DMS114 treated with DMSO at 0.1 percent for 48 hours (cell line): Measurements from ENCODE around the gene MPPED1.

Experiments
- DNase-seq: peaks from one replicate; lab custom pipeline; 2025; ENCODE audit not compliant: unreplicated experiment; lab: John Stamatoyannopoulos, UW

MPPED1 gene

DNA sequence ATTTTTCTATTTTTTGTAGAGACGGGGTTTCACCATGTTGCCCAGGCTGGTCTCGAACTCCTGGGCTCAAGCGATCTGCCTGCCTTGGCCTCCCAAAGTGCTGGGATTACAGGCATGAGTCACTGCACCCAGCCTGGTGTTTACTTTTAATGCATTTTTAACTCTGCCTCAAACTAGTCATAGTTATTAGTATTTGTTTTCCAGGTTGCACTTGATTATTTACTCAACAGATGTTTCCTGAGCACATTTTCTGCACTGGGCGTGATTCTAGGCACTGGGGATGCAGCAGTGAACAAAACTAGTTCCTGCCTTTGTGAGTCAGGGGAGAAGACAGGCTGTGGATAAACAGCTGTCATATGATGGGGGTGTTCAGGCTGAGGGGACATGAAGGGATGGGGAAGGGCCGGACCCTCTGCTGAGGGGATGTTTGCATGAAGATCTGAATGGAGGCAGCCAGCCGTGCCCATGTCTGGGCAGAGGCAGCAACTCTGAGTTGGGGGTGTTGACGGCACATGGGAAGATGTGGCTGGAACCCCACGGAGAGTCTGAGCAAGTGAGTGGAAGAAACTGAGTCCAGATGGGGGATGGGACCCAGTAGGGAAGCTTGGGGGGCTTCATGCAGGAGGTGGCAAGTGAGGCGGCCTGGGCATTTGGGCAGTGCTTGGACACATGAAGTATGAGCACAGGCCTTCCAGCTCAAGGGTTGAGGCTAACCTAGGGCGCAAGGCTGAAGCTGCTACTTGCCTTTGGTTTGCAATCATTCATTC lies 34.4 kb downstream of the MPPED1 start:
- no peak for DNase-seq

DNA sequence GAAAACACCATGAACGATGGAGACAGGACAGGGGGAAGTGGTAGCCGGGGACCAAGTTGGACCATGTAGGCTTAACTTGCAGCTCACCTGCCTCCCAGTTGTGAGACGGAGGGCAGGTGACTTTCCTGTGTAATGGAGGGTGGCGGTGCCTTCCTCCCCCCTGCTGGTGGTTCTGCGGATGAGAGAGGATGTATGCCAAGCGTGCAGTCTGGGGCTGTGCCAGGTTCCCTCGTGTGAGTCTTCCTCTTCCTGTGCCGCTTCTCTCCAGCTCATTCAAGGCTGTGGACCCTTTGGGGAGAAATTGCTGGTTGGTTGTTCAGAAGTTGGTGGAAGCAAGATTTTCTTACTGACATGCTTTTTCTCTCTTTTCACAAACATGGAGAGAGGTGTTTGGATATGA lies 35.1 kb downstream of the MPPED1 start:
- no peak for DNase-seq

- no peak for DNase-seq
Measured at GRCh38 chr22:43447380-43447779, 35.6 kb downstream of the MPPED1 start.

GRCh38 chr22:43448048-43448447 lies 36.2 kb downstream of the MPPED1 start:
- no peak for DNase-seq

DNA sequence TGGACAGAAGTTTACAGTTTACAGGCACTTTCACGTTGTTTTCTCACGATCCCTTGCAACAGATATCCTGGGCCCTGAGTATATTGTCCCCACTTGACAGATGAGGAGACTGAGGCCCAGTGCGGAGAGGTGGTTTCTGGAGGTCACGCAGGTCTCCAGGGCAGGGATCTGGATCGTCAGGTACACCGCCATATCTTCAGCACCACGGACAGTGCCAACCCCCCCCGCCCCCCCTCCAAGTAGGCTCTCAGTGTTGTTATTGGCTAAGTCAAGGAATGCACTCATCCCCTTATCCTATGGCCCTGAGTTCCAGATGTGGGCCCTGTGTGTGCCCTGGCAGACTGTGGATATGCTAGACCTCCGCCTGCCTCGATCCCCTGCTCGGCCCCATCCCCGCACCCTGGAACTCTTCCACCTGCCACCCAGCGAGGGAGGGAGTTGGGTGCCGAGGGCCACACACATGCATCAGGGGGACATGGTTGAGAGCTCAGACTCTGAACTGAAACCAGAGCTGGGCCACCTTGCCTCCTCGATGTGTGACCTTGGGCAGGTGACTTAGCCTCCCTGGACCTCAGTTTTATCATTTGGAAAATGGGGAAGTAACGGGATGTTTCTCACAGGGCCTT lies 37.5 kb downstream of the MPPED1 start:
- no peak for DNase-seq

DNA sequence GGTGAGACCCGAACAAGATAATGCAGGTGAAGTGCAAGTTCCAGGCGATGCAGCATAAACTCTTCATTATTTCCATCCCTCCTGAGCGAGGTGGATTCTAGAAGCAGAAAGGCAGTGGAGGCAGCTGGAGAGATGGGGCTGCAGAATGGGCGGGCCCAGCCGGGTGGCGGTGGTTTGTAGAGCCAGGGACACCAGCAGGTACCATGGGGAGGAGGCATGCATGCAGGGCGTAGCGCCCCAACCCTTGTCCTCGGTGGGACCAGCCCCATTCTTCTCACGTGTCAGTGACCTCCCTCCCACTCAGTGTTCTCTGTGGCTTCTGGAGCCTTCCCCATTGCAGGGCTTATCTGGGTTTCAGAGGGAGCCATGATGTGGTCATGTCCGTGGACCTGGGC lies 38.0 kb downstream of the MPPED1 start:
- no peak for DNase-seq

DNA sequence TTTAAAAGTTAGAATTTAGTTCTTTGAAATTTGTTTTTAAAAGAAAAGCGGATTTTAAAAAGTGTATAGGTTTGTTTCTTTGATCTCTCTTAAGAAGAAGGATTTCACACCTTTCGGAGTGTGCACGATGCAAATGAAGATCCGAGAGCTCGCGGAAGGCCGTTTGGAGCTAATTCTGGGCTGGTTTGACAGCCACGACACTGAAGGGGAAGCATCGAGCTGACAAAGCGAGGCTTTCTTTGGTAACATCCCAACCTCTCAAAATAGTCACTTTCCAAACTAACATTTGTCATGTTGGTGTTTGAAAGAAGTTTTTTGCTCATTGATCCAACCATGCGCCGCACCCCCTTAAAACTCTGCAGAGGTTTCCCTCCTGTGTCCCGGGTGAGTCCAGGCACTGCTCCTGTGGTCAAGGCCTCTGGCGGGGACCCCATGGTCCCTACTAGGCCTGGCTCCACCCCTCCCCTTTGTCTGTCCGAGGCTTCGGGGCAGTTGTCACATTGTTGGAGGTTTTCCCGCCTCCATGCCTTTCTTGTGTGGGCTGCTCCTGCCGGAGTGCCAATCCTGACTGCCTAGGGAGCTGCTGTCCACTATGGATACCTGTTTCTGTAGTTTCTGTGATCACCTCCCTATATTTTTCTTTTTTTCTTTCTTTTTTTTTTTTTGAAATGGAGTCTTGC lies 39.7 kb downstream of the MPPED1 start:
- no peak for DNase-seq

- no peak for DNase-seq
Measured at GRCh38 chr22:43455846-43456245, 44.0 kb downstream of the MPPED1 start.

DNA sequence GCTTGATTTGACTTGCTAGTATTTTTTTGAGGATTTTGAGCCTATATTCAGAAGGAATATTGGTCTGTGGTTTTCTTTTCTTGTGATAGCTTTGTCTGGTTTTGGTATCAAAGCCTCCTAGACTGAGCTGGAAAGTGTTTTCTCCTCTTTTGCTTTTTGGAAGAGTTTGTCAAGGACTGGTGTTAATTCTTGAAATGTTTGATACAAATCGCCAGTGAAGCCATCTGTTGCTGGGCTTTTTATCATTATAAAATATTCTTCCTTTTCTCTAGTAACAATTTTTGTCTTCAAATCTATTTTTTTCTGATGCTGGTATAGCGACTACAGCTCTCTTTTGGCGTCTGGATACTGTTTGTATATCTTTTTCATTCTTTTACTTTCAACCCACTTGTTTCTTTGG lies 45.2 kb downstream of the MPPED1 start:
- no peak for DNase-seq

GRCh38 chr22:43462701-43463100 lies 50.9 kb downstream of the MPPED1 start:
- no peak for DNase-seq

DNA sequence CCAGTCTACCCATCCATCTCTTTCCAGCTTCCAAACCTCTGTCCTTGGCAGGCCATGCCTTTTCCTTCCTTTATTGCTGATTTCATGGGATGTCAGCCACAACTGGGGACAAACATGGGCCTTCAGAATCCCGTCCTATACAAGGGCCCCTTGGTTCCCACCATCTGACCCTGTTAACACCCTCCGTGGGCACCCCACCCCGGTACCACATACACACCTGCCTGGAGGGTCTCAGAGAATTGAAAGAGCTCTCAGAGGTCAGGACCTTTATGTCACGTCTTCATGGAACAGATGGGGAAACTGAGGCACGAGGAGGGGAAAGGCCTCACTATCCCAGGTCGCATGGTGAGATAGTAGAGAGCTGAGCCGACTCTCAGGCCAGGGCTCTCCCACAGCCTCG lies 53.0 kb downstream of the MPPED1 start:
- DNase-seq, result no peak

DNA sequence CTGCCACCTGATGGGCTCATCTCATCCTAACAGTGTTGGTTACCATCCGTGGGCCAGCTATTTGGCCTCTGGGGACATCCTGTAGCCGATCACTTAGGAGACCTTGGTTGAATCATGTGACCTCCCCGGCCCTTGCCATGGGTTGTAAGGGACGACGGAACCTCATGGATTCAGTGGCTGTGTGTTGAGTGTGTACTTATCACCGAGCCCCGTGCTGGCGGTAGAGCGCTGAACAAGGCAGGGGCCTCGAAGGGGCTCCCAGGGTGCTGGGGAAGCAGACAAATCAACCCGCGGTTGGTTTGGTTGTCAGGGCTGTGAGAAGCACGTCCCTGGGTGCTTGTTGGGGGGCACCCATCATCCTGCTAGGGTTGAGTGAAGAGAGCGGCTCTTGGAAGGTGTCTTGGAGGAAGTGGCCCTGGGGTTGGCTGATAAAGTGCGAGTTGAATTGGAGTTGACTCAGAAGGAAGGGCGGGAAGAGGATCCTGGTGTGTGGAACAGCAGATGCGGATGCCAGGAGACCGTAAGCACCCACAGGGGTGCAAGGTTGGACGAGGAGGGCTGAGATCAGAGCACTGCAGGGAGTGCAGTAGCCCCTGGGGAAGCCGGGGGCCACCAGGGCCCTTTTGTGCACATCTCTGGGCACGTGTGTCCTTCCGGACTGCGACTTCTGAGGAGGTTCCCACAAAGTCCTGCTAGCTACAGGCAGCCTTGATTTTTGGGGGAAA lies 53.6 kb downstream of the MPPED1 start:
- DNase-seq, result no peak

DNA sequence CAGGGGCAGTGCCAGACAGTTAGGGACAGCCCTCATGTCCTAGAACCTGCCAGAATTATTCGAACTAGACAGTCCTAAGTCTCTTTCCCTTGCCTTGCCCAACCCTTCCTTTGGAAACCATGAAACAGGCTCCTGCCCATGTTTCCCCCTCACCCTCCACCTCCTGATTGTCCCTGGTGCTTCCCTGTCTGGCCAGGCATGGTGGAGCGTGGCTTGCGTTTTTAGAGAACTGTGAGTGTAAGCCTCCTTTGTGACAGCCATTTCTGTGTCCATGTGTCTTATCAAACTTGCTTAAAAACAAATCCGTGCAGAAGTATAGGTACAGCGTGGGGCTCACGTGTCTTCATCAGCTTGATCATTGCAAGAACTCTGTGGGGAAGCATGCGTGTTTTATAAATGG lies 54.9 kb downstream of the MPPED1 start:
- DNase-seq, result no peak

GRCh38 chr22:43467216-43467940 lies 55.6 kb downstream of the MPPED1 start:
- DNase-seq, result no peak

DNA sequence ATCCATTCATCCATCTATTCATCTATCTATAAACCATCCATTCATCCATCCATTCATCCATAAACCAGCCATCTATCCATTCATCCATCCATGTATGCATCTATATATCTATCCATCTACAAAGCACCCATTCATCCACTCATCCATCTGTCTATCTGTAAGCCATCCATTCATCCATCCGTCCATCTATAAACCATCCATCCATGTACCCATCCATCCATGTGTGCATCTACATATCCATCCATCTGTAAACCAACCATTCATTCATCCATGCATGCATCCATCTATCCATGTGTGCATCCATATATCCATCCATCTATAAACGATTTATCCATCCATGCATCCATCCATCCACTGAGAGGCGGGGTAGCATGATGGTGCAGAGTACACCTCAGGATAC lies 58.4 kb downstream of the MPPED1 start:
- no peak for DNase-seq

DNA sequence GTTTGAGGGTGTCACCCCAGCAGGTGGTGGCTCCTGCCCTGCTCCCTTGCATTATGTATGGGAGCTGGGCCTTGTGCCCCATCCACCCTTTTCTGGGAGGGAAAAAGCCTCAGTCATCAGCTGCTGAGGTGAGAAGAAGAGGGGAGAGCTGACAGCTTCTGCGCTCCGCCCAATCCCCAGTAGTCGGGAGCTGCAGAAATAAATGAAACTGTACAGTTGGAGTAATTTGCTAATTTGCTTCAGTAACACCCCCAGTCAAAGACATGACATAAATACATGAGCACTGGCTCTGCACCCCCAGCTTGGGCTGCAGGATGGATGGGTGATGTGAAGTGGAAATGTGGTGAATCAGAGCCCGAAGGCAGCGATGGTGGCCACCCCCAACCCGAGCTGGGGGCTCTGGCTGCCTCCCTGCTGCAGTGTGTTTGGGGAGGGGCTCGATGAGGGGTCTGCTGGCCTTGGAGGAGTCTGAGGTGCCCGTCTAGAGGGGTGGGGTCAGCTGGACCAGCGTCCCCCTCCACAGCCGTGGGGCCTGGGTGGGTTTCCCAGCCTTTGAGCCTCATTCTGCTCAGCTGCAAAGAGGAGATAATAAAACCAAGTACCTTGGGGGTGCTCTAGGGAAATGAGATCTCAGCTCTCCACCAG lies 59.2 kb downstream of the MPPED1 start:
- DNase-seq, result no peak

- DNase-seq, result no peak
Measured at GRCh38 chr22:43471606-43472135, 59.9 kb downstream of the MPPED1 start.

GRCh38 chr22:43473031-43473430 lies 61.2 kb downstream of the MPPED1 start:
- DNase-seq, result no peak

DNA sequence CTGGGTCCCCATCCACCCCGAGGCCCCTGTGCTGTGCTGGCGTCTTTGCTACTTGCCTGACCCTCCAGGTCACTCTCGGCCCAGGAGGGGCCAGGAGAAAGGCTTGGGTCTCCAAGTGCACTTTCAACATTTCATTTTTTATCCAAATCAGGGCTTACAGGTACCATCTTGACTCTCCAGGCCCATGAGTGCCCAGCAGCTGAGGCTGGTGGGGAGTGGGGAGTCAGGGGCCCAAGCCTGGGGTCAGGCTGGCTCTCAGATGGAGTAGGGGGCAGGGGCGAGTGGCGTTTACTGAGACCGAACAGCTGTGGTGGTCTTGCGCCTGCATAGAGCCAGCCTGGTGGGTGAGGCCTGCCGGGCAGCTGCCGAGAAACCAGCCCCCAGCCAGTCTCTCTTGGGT lies 61.6 kb downstream of the MPPED1 start:
- DNase-seq, result no peak
